HUES6 (cell line): Measurements from ENCODE around the gene ZNF410.
"Not testable (repeated sequence)": the region's sequence is repeated elsewhere in the genome, so short reads cannot be mapped to it uniquely, and the experiment has no call there.

ENCODE experiments used
- H3K27ac ChIP-seq: 2 replicates; pipeline ENCODE4 v1.7.0; 2013; ENCODE audit warnings: low read depth, mild to moderate bottlenecking, low read length, inconsistent platforms
- H3K27me3 ChIP-seq: 2 replicates; pipeline ENCODE4 v1.6.1; 2013; ENCODE audit warnings: low read length; ENCODE audit not compliant: control insufficient read depth, insufficient read depth
- H3K36me3 ChIP-seq: 2 replicates; pipeline ENCODE4 v1.6.1; 2013; ENCODE audit warnings: low read length; ENCODE audit not compliant: control insufficient read depth, insufficient read depth
- H3K4me1 ChIP-seq: 2 replicates; pipeline ENCODE4 v1.6.1; 2013; ENCODE audit warnings: low read length; ENCODE audit not compliant: control insufficient read depth, insufficient read depth
- H3K4me3 ChIP-seq: 2 replicates; pipeline ENCODE4 v1.5.1; 2013; ENCODE audit warnings: low read depth, low read length
- H3K9ac ChIP-seq: one replicate; pipeline ENCODE4 v1.6.1; 2013; ENCODE audit warnings: mild to moderate bottlenecking, low read length
- H3K9me3 ChIP-seq: 2 replicates; pipeline ENCODE4 v1.6.1; 2013; ENCODE audit warnings: low read depth, low read length; ENCODE audit not compliant: control insufficient read depth, insufficient read depth

ZNF410 gene

GRCh38 chr14:73887694-73888459 is 1.2 kb downstream of the ZNF410 start:
- Histone ChIP-seq H3K4me3 (peak overlapping the region; percentile 88), H3K9ac (peak overlapping the region; percentile 87), H3K27me3 (no peaks in the 10 kb centered on the region), H3K9me3 (no peaks in the 10 kb centered on the region), H3K36me3 (peaks cover 5% of the 10 kb centered on the region), H3K27ac (peak overlapping the region; percentile 81; the same call in 1 of the 2 replicates), H3K4me1 (peaks cover 10% of the 10 kb centered on the region)

- Histone ChIP-seq H3K27ac (no peak overlapping the region), H3K4me3 (peak overlapping the region; percentile 88), H3K36me3 (peaks cover 9% of the 10 kb centered on the region), H3K9me3 (no peaks in the 10 kb centered on the region), H3K27me3 (no peaks in the 10 kb centered on the region), H3K9ac (peak overlapping the region; percentile 29), H3K4me1 (peaks cover 10% of the 10 kb centered on the region)
These were observed 1.7 kb downstream of the ZNF410 start for GRCh38 chr14:73888460-73888725.

GRCh38 chr14:73888971-73889370 is 2.3 kb downstream of the ZNF410 start:
- Histone ChIP-seq H3K4me3 (no peak overlapping the region), H3K4me1 (peaks cover 10% of the 10 kb centered on the region), H3K27me3 (no peaks in the 10 kb centered on the region), H3K27ac (no peak overlapping the region), H3K9me3 (no peaks in the 10 kb centered on the region), H3K9ac (no peak overlapping the region), H3K36me3 (peaks cover 12% of the 10 kb centered on the region)

GRCh38 chr14:73889376-73889775 is 2.7 kb downstream of the ZNF410 start:
- H3K9ac ChIP-seq = no peak overlapping the region

GRCh38 chr14:73894180-73894687 is 7.6 kb downstream of the ZNF410 start:
- H3K4me3 ChIP-seq, H3K27ac ChIP-seq, H3K9ac ChIP-seq, H3K4me1 ChIP-seq, H3K9me3 ChIP-seq, H3K27me3 ChIP-seq: not testable (repeated sequence)
- H3K36me3 ChIP-seq = peaks cover 60% of the 10 kb centered on the region

More at GRCh38 chr14:73889376-73889775, 2.7 kb downstream of the ZNF410 start:
- no peak overlapping the region for H3K27ac ChIP-seq
- H3K27me3 ChIP-seq = no peaks in the 10 kb centered on the region
- no peak overlapping the region for H3K4me3 ChIP-seq
- H3K4me1 ChIP-seq = peaks cover 10% of the 10 kb centered on the region
- H3K36me3 ChIP-seq = peaks cover 14% of the 10 kb centered on the region
- H3K9me3 ChIP-seq = no peaks in the 10 kb centered on the region

- no peaks in the 10 kb centered on the region for H3K27me3 ChIP-seq
- no peak overlapping the region for H3K27ac ChIP-seq
- no peak overlapping the region for H3K9ac ChIP-seq
- no peak overlapping the region for H3K4me3 ChIP-seq
- peaks cover 70% of the 10 kb centered on the region for H3K36me3 ChIP-seq
- no peaks in the 10 kb centered on the region for H3K9me3 ChIP-seq
- H3K4me1 ChIP-seq = no peaks in the 10 kb centered on the region
These were observed 9.3 kb downstream of the ZNF410 start for GRCh38 chr14:73895939-73896338.

- peaks cover 73% of the 10 kb centered on the region for H3K36me3 ChIP-seq
- H3K9ac ChIP-seq = no peak overlapping the region
- H3K4me1 ChIP-seq = no peaks in the 10 kb centered on the region
- no peaks in the 10 kb centered on the region for H3K9me3 ChIP-seq
- no peak overlapping the region for H3K4me3 ChIP-seq
- H3K27me3 ChIP-seq = no peaks in the 10 kb centered on the region
- H3K27ac ChIP-seq = no peak overlapping the region
These were observed 9.9 kb downstream of the ZNF410 start for GRCh38 chr14:73896521-73896920.

- Histone ChIP-seq H3K36me3 (peaks cover 67% of the 10 kb centered on the region), H3K4me3 (no peak overlapping the region), H3K27ac (no peak overlapping the region), H3K4me1 (no peaks in the 10 kb centered on the region), H3K9me3 (no peaks in the 10 kb centered on the region), H3K9ac (no peak overlapping the region), H3K27me3 (no peaks in the 10 kb centered on the region)
These were observed 16.4 kb downstream of the ZNF410 start for GRCh38 chr14:73903028-73903427.

GRCh38 chr14:73909681-73910080 is 23.0 kb downstream of the ZNF410 start:
- Histone ChIP-seq H3K27ac (no peak overlapping the region), H3K4me1 (no peaks in the 10 kb centered on the region), H3K27me3 (no peaks in the 10 kb centered on the region), H3K9ac (no peak overlapping the region), H3K9me3 (no peaks in the 10 kb centered on the region), H3K4me3 (no peak overlapping the region), H3K36me3 (peaks cover 80% of the 10 kb centered on the region)

- Histone ChIP-seq H3K4me3 (no peak overlapping the region), H3K4me1 (no peaks in the 10 kb centered on the region), H3K27ac (no peak overlapping the region), H3K9me3 (no peaks in the 10 kb centered on the region), H3K9ac (no peak overlapping the region), H3K36me3 (peaks cover 62% of the 10 kb centered on the region), H3K27me3 (no peaks in the 10 kb centered on the region)
These were observed 26.6 kb downstream of the ZNF410 start for GRCh38 chr14:73913256-73913655.

- Histone ChIP-seq H3K9ac (no peak overlapping the region), H3K27me3 (no peaks in the 10 kb centered on the region), H3K4me3 (no peak overlapping the region), H3K36me3 (peaks cover 49% of the 10 kb centered on the region), H3K27ac (no peak overlapping the region), H3K4me1 (no peaks in the 10 kb centered on the region), H3K9me3 (no peaks in the 10 kb centered on the region)
These were observed 29.7 kb downstream of the ZNF410 start for GRCh38 chr14:73916324-73916723.
